Stimulated activated naive B cell treated with anti-CD40 and anti-IgM and Interleukin-4, amounts not matched to agents 10 μg/mL and 1 μg/mL and 100 μg/mL, for 72 hours (primary cell): Measurements from ENCODE around the gene TYW5.

Experiments used
- ATAC-seq, 2 donors: fragments of 150-1000 bp; cut with Tn5 transposase; replicated peaks; 2 replicates each; pipeline ENCODE4 v1.10.0; 2021; ENCODE audit warnings: moderate library complexity in 1 of 2
- DNase-seq: peaks from one replicate; pipeline ENCODE4 v3.0.0; 2021
- H3K27ac Mint-ChIP-seq: one replicate; pipeline ENCODE4 v1.8.0; 2022; ENCODE audit warnings: mild to moderate bottlenecking, mixed read lengths
- H3K27me3 Mint-ChIP-seq, 2 donors: one replicate each; pipeline ENCODE4 v1.8.0; 2022; ENCODE audit warnings: mixed read lengths in 2 of 2
- H3K36me3 Mint-ChIP-seq, 2 donors: one replicate each; pipeline ENCODE4 v1.8.0; 2022; ENCODE audit warnings: mixed read lengths in 2 of 2, mild to moderate bottlenecking in 1 of 2
- H3K4me1 Mint-ChIP-seq, 2 donors: one replicate each; pipeline ENCODE4 v1.8.0; 2022; ENCODE audit warnings: mixed read lengths in 2 of 2, mild to moderate bottlenecking in 1 of 2
- H3K4me3 Mint-ChIP-seq, 2 donors: one replicate each; pipeline ENCODE4 v1.8.0; 2022; ENCODE audit warnings: mild to moderate bottlenecking in 2 of 2, mixed read lengths in 2 of 2, moderate library complexity in 1 of 2
- H3K9me3 Mint-ChIP-seq, 2 donors: one replicate each; pipeline ENCODE4 v1.8.0; 2022; ENCODE audit warnings: mixed read lengths in 2 of 2, mild to moderate bottlenecking in 1 of 2

The TYW5 gene

DNA sequence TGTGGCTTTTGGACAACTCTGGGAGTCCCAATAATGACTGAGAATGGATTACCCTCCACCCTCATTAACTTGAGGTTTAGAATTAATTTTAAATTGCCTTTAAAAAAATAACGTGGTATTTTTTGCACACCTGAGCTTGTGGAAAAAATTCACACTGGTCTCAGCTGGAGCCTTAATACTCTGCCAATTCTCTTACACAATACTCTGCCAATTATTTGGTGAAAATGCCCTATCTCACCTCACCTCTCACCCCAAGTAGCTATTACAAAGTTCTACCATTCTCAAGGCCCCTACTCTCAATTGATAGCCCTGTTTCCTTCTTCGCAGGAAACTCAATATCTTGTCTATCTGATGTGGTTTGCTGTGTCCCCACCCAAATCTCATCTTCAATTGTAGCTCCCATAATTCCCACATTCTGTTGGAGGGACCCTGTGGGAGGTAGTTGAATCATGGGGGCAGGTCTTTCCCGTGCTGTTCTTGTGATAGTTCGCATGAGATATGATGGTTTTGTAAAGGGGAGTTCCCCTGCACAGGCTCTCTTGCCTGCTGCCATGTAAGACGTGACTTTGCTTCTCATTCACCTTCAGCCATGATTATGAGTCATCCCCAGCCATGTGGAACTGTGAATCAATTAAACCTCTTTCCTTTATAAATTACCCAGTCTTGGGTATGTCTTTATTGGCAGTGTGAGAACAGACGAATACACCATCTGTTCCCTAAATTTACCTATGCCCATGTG lies 71.6 kb downstream of the TYW5 start:
- H3K36me3 Mint-ChIP-seq: peaks cover 12 to 14% of the 10 kb centered on the region in 2 donors
- H3K4me1 Mint-ChIP-seq: no peaks in the 10 kb centered on the region
- no peaks in the 10 kb centered on the region for H3K27me3 Mint-ChIP-seq
- no peak overlapping the region for H3K4me3 Mint-ChIP-seq
- H3K9me3 Mint-ChIP-seq: peaks cover 0 to 11% of the 10 kb centered on the region in 2 donors
- no peak overlapping the region for H3K27ac Mint-ChIP-seq
- DNase-seq: no peak
- ATAC-seq: no peak

DNA sequence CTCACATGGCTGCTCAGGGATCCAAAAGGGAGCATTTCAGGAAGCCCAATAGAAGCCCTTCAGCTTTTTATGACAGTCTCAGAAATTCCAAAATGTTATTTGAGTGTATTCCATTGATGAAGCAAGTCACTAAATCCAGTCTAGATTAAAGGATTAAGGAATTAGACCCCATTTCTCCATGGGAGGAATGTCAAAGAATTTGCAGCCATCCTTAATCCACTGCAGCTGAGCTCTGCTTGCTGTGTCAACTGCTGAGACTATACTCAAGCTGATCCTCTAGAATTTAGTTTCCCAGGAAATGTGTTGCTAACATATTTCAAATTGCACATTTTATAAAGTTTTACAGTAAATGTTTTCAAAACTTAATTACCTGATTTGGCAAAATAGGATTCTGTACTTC lies 72.6 kb downstream of the TYW5 start:
- Mint-ChIP-seq H3K36me3 (peaks cover 16 to 17% of the 10 kb centered on the region in 2 donors), H3K27ac (no peak overlapping the region), H3K9me3 (peaks cover 0 to 15% of the 10 kb centered on the region in 2 donors), H3K4me3 (no peak overlapping the region), H3K27me3 (no peaks in the 10 kb centered on the region), H3K4me1 (no peaks in the 10 kb centered on the region)
- DNase-seq (no peak), ATAC-seq (no peak)
